GM23248 (cell line): ENCODE results near the gene TUBGCP6. TPM values are rescaled to one million over a fixed set of nuclear protein-coding genes. Genes with fewer than 3 reads are reported as not detected.

Source experiments
- DNase-seq: peaks from one replicate; pipeline ENCODE4 v3.0.0-alpha.2; 2015
- H2AFZ ChIP-seq: fragments of 200-600 bp; sonication (generic); 2 replicates; pipeline ENCODE4 v1.6.1; 2016; ENCODE audit warnings: antibody characterized with exemption
- H3F3A ChIP-seq: fragments of 200-600 bp; sonication (generic); 2 replicates; pipeline ENCODE4 v1.6.1; 2016; ENCODE audit warnings: mild to moderate bottlenecking, antibody characterized with exemption, mixed run types; ENCODE audit not compliant: insufficient read depth
- H3K27ac ChIP-seq: fragments of 200-600 bp; sonication (generic); 2 replicates; pipeline ENCODE4 v1.5.1; 2016; ENCODE audit warnings: mild to moderate bottlenecking
- H3K27me3 ChIP-seq: fragments of 200-600 bp; sonication (generic); replicated peaks from 2 replicates; pipeline ENCODE4 v1.6.1; 2016; ENCODE audit warnings: mild to moderate bottlenecking; ENCODE audit not compliant: insufficient read depth
- H3K36me3 ChIP-seq: fragments of 200-600 bp; sonication (generic); 2 replicates; pipeline ENCODE4 v1.6.1; 2016; ENCODE audit warnings: low read depth, mild to moderate bottlenecking
- H3K4me1 ChIP-seq: fragments of 200-600 bp; sonication (generic); 2 replicates; pipeline ENCODE4 v1.6.1; 2016; ENCODE audit warnings: mild to moderate bottlenecking; ENCODE audit not compliant: insufficient read depth
- H3K4me2 ChIP-seq: fragments of 200-600 bp; sonication (generic); one replicate; pipeline ENCODE4 v1.6.1; 2016; ENCODE audit warnings: mild to moderate bottlenecking; ENCODE audit not compliant: unreplicated experiment
- H3K4me3 ChIP-seq: fragments of 200-600 bp; sonication (generic); 2 replicates; pipeline ENCODE4 v1.5.1; 2016; ENCODE audit warnings: mild to moderate bottlenecking
- H3K79me2 ChIP-seq: fragments of 200-600 bp; sonication (generic); 2 replicates; pipeline ENCODE4 v1.6.1; 2016; ENCODE audit warnings: mild to moderate bottlenecking; ENCODE audit not compliant: insufficient read depth
- H3K9ac ChIP-seq: fragments of 200-600 bp; sonication (generic); 2 replicates; pipeline ENCODE4 v1.6.1; 2016; ENCODE audit warnings: mild to moderate bottlenecking
- H3K9me2 ChIP-seq: fragments of 200-600 bp; sonication (generic); 2 replicates; pipeline ENCODE4 v1.6.1; 2016; ENCODE audit warnings: mixed run types, mild to moderate bottlenecking, moderate library complexity; ENCODE audit not compliant: insufficient read depth
- H3K9me3 ChIP-seq: fragments of 200-600 bp; sonication (generic); one replicate; pipeline ENCODE4 v1.6.1; 2017; ENCODE audit warnings: low read depth
- H4K20me1 ChIP-seq: fragments of 200-600 bp; sonication (generic); 2 replicates; pipeline ENCODE4 v1.6.0; 2016; ENCODE audit not compliant: insufficient read depth
- EZH2 ChIP-seq: fragments of 200-600 bp; sonication (generic); IDR thresholded peaks from 2 replicates; pipeline ENCODE4 v1.6.1; 2018; ENCODE audit warnings: antibody characterized with exemption, mild to moderate bottlenecking; ENCODE audit not compliant: insufficient read depth, poor library complexity, severe bottlenecking
- EZH2phosphoT487 ChIP-seq: fragments of 200-600 bp; sonication (generic); IDR thresholded peaks from 2 replicates; pipeline ENCODE4 v1.6.1; 2018; ENCODE audit warnings: antibody characterized with exemption, moderate library complexity, mild to moderate bottlenecking, low read depth; ENCODE audit not compliant: insufficient read depth
- WGBS, 2 experiments: methylation state at CpG; one replicate each; pipeline ENCODE4 v1.1.6; 2015 to 2017; ENCODE audit warnings: low lambda C conversion rate in 2 of 2, low coverage in 1 of 2; ENCODE audit errors: missing lambda C conversion rate in 2 of 2; 5-methylcytosine and 5-hydroxymethylcytosine counted together
- in situ Hi-C: fragments of 300-500 bp; cut with MboI; formaldehyde crosslinking; loops from 2 replicates; pipeline ENCODE4 v1.15.0; 2020
- polyA plus RNA-seq: library from polyadenylated mRNA; unstranded; fragments of >200 nt; fragmentation: Nextera tagmentation; extraction: Ambion mirVana; gene quantifications from 2 replicates; pipeline ENCODE4 v1.2.1, GENCODE V29; 2016
- total RNA-seq: library from RNA; depleted of rRNA; stranded (reverse); fragments of >200 nt; shearing (Covaris generic); gene quantifications from 2 replicates; pipeline ENCODE4 v1.2.3, GENCODE V29; 2014

The TUBGCP6 gene
- total and polyA plus RNA-seq, 2 experiments from 2014 or later: 16.6 to 32.0 TPM

- no peaks in the 10 kb centered on the region for H3K9me2 ChIP-seq
- WGBS, 2 experiments: 96 to 97% methylated on average over 62 to 76 of the region's 76 CpGs
- H3K9me3 ChIP-seq: no peaks in the 10 kb centered on the region
- no peak overlapping the region for H3K27ac ChIP-seq
- in situ Hi-C loops: no loop called here
- TF ChIP-seq EZH2 (no peak), EZH2phosphoT487 (no peak)
- no peaks in the 10 kb centered on the region for H3K79me2 ChIP-seq
- no peak for DNase-seq
- no peak overlapping the region for H2AFZ ChIP-seq
- H3K27me3 ChIP-seq: 0 out of 2 replicates have a peak, but pooled peaks cover 3% of the 10 kb centered on the region
- H3F3A ChIP-seq: no peaks in the 10 kb centered on the region
- no peak overlapping the region for H3K9ac ChIP-seq
- no peaks in the 10 kb centered on the region for H3K36me3 ChIP-seq
- H3K4me2 ChIP-seq: no peak overlapping the region
- no peaks in the 10 kb centered on the region for H4K20me1 ChIP-seq
- H3K4me3 ChIP-seq: no peak overlapping the region
- H3K4me1 ChIP-seq: no peaks in the 10 kb centered on the region
These were observed 67.8 kb downstream of the TUBGCP6 start for GRCh38 chr22:50176850-50177536.

- no peak for DNase-seq
- in situ Hi-C loops: no loop called here
These were observed 68.6 kb downstream of the TUBGCP6 start for GRCh38 chr22:50175921-50176849.

GRCh38 chr22:50175191-50175461 is 69.7 kb downstream of the TUBGCP6 start:
- no peak overlapping the region for H3K4me3 ChIP-seq
- WGBS, 2 experiments: 69 to 70% methylated on average over 5 to 6 of the region's 6 CpGs
- in situ Hi-C loops: no loop called here
- H3K9ac ChIP-seq: no peak overlapping the region
- H3K9me2 ChIP-seq: no peaks in the 10 kb centered on the region
- TF ChIP-seq EZH2 (no peak), EZH2phosphoT487 (no peak)
- H3K79me2 ChIP-seq: no peaks in the 10 kb centered on the region
- H3K4me1 ChIP-seq: no peaks in the 10 kb centered on the region
- no peaks in the 10 kb centered on the region for H3F3A ChIP-seq
- peaks cover 12% of the 10 kb centered on the region; the same call in 1 of the 2 replicates for H3K27me3 ChIP-seq
- H2AFZ ChIP-seq: no peak overlapping the region
- no peak overlapping the region for H3K27ac ChIP-seq
- no peaks in the 10 kb centered on the region for H4K20me1 ChIP-seq
- H3K36me3 ChIP-seq: no peaks in the 10 kb centered on the region
- H3K4me2 ChIP-seq: no peak overlapping the region
- H3K9me3 ChIP-seq: no peaks in the 10 kb centered on the region
- no peak for DNase-seq

More at GRCh38 chr22:50175921-50176849, 68.6 kb downstream of the TUBGCP6 start:
- 69 to 73% methylated on average over 26 of the region's 27 CpGs for WGBS, 2 experiments
- Histone ChIP-seq H3K27me3 (peaks cover 7% of the 10 kb centered on the region; the same call in 1 of the 2 replicates), H2AFZ (no peak overlapping the region), H4K20me1 (no peaks in the 10 kb centered on the region), H3K4me3 (no peak overlapping the region), H3K4me2 (no peak overlapping the region), H3K27ac (no peak overlapping the region), H3K9ac (no peak overlapping the region), H3K4me1 (no peaks in the 10 kb centered on the region), H3K9me2 (no peaks in the 10 kb centered on the region), H3F3A (no peaks in the 10 kb centered on the region), H3K36me3 (no peaks in the 10 kb centered on the region), H3K79me2 (no peaks in the 10 kb centered on the region), H3K9me3 (no peaks in the 10 kb centered on the region)
- TF ChIP-seq EZH2 (no peak), EZH2phosphoT487 (no peak)

- Histone ChIP-seq H3K4me1 (no peaks in the 10 kb centered on the region), H3K36me3 (no peaks in the 10 kb centered on the region), H3K9me3 (no peaks in the 10 kb centered on the region), H3K27me3 (peaks cover 12% of the 10 kb centered on the region; the same call in 1 of the 2 replicates), H3K9me2 (no peaks in the 10 kb centered on the region), H4K20me1 (no peaks in the 10 kb centered on the region), H3K4me2 (no peak overlapping the region), H3K9ac (no peak overlapping the region), H3K4me3 (no peak overlapping the region), H3K27ac (no peak overlapping the region), H2AFZ (no peak overlapping the region), H3F3A (no peaks in the 10 kb centered on the region), H3K79me2 (no peaks in the 10 kb centered on the region)
- in situ Hi-C loops: no loop called here
- 79 to 82% methylated on average over 22 to 23 of the region's 27 CpGs for whole genome bisulfite sequencing, 2 experiments
- DNase-seq: no peak
- TF ChIP-seq EZH2phosphoT487 (no peak), EZH2 (no peak)
These were observed 70.2 kb downstream of the TUBGCP6 start for GRCh38 chr22:50174382-50175190.
